NOMO-1 (cell line): ENCODE results near the gene GNPAT.
A peak's percentile ranks its signal among the peaks of the same experiment; 100 is the strongest.
"Not testable (repeated sequence)": the region's sequence is repeated elsewhere in the genome, so short reads cannot be mapped to it uniquely, and the experiment has no call there.

Experiments
- DNase-seq, 2 experiments: peaks; one replicate each; lab custom pipeline; 2025; ENCODE audit not compliant: unreplicated experiment in 2 of 2; lab: John Stamatoyannopoulos, UW

The GNPAT gene

DNA sequence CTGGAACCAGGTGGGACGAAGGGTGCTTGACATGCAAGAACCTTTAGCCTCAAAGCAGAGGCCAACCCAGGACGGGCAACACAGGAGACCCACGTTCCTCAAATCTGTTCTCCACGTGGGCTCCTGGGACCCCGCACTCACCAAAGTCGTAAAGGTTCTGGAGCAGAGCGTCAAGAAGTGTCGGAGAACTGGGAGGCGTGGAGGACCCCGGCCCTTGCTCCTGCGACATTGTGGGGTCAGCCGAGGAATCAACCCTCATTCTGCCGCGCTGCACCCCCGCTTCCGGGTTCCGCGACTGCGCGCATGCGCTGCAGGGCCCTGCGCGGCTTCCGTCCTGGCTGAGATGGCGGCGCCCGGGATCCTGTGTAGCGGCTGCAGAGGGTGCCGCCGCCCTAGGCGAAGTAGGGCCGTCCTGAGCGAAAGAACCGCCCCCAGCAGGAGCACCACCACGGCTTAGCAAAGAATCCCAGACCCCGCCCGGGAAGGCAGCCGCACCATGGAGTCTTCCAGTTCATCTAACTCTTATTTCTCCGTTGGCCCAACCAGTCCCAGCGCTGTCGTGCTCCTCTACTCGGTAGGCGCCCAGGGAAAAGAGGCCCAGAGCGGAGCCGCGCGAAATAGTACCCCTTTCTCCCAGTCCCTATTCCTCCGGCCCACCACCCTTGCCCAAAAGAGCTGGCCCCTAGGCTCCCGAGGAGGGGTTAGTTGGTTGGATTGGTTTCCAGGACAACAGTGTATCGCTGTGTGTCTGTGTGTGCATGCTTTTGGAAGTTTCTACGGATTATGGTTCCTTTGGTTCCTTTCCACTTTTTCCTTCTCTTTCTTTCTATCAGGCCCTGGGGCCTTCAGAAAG is at the start of gene GNPAT:
Gene GNPAT, plus strand, starts transcription at position 330 of the 853 bp plus-strand sequence. Its CDS starts 167 bp downstream, at position 497.
- DNase-seq: peak; percentile 72 to 75

DNA sequence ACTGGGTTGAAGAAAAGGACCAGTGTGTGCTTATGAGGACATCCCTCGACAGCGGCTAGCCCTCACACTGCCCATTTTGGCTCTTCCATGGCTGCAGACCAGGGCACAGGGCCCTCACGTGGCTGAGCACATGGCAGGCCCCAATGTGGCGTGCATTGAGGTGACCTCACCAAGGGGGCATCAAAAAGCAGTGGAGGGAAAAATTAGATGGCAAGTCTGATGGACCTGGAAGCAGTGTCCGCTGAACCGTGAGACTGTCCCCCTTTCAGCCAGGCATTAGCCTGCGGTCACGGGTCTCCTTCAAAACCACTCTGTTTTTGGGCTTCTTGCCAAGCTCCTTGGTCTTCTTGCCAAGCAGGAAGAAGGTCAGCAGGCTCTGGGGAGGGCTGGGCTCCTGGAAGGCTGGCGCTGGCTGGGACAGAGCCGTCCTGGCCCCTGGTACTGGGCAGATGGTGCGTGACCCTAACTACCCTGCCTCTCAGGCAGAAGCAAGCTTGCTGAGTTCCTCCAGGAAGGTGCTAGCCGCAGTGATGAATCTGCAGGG is 48.3 kb upstream of the GNPAT start:
- no peak for DNase-seq

DNA sequence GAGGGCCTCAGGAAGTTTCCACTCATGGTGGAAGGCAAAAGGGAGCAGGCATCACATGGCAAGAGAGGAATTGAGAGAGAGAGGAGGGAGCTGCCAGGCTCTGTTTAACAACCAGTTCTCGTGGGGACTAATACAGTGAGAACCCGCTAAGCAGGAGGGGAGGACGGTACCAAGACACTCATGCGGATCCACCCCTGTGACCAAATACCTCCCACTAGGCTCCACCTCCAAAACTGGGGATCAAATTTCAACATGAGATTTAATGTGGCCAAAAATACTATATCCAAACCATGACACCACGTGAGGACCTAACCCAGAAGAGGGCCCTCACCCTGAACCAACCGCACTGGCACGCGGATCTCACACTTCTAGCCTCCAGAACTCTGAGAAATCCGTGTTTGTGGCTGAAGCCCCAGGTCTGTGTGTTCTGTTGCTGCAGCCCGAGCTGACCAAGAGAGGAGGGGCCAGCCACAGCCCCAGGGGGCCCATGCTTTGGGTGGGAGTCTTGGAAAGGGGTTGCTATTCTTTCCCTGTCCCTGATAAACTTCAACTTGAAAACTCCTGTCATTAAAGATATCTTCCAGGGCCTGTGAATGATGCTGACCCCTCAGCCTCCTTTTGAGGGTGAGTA is 47.2 kb upstream of the GNPAT start:
- DNase-seq: no peak

DNA sequence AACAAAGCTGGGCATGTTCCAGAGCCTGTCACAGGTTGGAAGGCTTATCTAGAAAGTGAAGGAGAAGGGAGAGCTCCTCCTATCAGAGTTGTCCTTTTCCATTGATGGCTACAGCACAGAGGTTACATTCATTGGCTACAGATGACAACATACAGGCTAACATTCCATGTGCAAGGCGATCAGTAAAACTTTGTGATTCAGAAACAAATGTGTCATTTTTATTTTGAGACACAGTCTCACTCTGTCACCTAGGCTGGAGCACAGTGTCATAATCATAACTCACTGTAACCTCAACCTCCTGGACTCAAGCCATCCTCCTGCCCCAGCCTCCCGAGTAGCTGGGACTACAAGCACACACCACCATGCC is 46.6 kb upstream of the GNPAT start:
- no peak for DNase-seq

DNA sequence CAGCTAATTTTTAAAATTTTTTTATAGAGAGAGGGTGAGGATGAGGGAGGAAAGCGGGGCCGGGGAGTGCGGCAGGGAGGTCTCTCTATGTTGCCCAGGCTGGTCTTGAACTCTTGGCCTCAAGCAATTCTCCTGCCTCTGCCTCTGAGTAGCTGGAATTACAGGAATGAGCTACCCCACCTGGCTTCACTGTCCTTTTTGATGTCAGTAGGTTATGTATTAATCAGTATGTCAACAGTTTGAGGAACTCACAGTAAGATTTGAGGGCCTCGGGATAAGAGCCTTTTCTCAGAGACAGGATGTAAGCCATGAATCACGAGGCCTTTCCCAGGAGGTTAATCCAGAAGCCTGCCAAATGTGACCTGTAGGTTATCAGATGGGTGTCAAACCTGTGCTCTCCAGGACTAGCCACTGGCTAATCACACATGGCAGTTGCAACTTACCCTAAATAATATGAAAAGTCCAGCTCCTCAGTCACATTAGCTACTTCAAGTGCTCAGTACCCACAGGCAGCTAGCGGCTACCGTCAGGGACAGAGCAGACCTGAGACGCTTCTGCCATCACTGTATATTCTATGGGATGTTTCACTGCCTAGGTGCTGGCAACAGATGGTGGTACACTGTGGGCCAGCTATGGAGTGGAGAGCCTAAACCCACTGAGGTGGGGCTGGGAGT is 46.0 kb upstream of the GNPAT start:
- DNase-seq: no peak

DNA sequence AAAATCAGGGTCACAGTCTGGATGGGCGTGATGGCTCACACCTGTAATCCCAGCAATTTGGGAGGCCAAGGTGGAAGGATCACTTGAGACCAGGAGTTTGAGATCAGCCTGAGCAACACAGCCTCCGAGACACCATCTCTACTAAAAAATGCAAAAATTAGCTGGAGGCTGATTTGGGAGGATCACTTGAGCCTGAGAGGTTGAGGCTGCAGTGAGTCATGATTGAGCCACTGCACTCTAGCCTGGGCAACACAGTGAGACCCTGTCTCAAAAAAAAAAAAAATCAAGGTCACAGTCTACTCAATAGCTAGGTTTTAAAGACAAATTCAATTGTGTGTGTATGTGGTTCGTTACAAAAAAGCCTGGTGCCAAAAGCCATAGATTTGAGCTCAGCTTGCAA is 44.7 kb upstream of the GNPAT start:
- no peak for DNase-seq

DNA sequence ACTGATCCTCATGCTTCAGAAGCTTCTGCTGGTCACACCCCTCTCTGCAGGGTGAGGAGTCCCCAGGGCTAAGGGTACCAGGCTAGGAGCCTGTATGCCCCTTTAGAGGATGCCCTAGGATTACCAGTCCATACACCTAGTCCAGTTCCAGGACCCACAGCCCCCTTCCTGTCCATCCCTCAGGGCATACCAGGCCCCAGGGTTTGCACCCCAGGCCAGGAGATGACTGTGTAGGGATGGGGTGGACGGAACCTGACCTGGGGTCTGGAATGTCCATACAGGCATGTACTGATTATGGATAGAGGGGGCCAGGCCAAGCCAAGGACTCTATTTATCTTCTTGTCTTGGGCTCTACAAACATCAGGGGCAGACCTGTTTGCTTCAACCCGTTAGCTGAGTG is 44.3 kb upstream of the GNPAT start:
- no peak for DNase-seq

DNA sequence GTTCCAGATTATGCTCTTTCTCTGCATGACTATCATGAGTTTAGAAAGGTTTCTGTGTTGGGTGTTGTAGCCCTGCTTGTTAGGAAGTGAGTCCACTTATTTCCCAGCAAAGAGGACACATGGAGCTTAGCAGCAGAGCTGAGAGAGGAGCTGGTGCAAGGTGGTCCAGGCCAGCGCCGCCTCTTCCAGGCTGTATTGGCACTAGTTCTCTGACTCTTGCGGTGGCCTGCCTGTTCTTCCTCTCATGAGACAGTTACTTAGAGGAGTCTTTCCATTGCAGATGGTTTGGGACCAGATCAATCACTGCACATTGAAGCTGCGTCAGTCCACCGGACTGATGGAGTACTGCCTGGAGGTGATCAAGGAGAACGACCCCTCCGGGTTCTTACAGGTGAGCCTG is 41.1 kb upstream of the GNPAT start:
- no peak for DNase-seq

DNA sequence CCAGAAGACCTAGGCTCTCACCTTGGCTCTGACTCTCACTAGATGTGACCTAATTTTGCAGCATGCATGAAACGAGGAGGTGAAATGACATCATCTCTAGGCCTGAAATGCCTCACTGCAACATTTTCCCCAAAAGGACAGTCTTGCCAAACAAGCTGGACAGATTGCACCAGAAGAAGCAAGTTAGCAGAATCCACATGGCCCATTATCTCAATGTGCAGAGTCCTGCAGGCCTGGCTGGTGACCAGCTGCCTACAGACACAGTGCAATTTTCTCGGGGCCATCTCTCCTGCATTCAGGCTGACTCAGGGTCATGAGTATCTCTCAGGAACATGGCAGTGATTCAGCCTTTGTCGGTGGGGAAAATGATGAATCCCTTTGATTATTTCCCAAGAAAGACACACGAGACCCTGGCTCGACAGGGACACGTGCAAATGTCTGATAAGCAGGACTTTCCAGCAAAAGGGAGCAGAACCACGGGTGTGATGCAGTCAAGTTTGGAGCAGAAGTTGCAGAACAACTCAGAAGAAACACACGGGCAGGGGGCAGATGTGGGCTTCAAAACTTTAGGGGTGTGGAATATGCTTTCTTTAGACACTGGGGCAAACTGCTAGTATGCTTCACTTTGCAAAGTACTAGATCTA is 40.5 kb upstream of the GNPAT start:
- no peak for DNase-seq

DNA sequence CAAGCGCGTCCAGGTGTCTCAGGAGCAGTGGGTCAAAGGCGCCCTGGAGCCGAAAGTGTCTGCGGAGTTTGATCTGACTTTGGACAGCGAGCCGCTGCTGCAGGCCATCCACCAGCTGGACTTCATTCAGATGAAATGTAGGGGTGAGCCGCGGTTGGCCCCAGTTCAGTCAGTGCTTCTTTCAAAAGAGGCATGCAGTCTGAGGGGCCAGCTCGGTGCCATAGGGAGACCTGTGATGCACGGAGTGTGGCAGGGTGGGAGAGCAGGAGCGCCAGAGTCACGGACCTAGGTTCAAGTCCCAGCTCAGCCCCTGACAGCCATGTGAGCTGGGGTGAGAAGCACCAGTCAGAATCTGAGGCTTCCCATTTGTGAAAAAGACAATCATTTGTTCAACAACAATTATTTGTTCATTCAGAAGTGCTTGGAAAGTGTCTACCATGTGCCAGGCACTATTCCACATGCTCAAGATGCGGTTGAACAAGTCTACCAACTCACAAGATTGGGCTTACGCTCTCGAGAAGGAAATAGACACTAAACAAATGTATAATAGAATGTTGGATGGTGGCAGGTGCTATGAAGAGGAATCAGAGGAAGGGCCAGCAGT is 39.5 kb upstream of the GNPAT start:
- DNase-seq: no peak

DNA sequence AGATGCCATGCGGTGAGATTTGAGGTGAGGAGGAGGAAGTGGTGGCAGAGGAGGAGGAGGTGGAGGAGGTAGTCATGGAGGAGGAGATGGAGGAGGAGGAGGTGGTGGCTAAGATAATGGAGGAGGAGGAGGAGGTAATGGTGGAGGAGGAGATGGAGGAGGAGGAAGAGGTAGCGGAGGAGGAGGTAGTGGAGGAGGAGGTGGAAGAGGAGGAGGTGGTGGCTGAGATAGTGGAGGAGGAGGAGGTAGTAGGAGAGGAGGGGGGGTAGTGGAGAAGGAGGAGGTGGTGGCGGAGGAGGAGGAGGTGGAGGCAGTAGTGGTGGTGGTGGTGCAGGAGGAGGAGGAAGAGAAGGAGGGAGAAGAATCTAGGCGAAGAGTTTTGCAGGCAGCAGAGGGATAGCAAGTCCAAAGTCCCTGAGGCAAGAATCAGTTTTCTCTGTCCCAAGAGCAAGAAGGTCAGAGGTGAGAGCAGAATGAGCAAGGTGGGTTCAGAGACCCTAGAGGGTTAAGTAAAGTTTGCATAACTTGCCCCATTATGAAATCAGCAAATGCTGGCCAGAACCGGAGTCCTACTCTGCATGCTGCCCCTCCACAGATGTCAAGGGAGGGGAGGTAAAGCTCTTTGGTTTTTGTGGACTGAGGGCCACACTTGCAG is 38.9 kb upstream of the GNPAT start:
- DNase-seq: no peak

DNA sequence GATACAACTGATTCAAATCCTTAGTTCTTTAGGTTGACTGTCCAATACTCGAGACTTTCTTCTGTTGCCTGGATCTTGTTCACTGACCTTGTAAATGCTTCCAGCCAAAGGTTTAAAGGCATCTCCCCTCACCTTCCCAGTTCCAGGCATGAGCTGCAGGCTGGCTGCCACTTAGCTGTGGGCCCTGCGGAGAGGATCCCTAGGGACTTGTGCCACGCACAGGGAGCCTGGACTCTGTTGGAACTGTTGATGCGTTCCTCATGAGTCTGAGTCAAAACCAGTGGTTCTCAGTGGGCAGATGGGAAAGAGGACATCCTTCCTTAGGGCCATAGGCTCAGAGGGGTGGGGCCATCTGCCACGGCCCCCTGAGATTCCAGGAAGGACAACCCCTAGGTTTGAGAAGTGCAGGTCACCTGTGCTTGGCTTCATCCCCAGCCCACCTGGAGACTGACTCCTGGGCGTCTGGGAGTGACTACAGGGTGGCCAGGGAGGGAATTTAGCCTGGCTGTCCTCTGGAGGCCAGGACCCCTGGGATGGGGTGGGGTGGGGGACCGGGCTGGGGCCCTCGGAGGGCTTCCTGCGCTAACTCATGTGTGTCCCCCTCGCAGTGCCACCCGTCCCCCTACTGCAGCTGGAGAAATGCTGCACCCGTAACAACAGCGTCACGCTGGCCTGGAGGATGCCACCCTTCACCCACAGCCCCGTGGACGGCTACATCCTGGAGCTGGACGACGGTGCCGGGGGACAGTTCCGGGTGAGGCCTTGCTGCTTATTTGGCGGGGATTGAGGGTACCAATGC is 37.6 kb upstream of the GNPAT start:
- no peak for DNase-seq

DNA sequence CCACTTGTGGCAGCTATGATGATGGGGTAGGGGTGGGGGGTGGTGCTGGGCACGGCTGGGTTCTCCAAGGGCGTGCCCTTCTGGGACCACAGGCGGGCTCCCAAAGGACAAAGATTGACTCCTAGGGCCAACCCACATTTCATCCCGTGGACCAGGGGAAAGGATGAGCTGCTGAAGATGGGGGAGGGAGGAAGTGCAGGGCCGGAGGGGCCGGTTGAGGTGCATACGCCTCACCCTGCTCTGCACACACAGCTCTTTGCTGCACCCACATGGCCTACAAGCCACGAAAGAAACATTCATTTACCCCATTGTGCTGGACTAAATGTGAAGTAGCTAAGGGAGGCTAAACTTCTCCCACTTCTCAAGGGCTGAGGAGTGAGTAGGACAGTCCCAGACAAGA is 34.2 kb upstream of the GNPAT start:
- no peak for DNase-seq

DNA sequence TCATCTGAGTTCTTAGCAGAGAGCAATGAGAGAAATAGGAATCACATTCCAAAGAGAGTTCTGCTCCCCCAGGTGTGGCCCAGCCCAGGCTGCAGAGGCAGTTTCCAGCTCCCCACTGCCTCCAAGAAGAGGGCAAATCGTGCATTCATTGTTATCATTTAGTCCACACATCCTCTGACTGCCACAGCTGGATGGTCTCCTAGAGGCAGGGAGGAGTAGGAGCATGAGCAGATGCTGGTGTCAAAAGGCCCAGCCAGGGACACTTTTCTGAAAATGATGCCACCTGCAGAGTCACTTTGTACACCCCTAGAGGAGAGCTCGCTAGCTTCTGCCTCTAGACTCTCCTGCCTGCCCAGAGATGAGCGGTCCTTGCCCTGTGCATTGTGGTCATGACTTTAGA is 33.6 kb upstream of the GNPAT start:
- DNase-seq: no peak

DNA sequence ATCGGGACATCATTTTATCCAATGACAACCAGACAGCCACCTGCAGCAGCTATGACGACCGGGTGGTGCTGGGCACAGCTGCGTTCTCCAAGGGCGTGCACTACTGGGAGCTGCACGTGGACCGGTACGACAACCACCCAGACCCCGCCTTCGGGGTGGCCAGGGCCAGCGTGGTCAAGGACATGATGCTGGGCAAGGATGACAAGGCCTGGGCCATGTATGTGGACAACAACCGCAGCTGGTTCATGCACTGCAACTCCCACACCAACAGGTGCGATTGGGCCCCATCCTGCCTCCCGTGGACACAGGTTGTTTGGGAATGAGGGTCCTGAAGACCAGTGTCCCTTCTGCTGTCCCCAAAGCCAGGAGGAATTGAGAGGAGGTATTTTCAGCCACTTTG is 32.0 kb upstream of the GNPAT start:
- no peak for DNase-seq

DNA sequence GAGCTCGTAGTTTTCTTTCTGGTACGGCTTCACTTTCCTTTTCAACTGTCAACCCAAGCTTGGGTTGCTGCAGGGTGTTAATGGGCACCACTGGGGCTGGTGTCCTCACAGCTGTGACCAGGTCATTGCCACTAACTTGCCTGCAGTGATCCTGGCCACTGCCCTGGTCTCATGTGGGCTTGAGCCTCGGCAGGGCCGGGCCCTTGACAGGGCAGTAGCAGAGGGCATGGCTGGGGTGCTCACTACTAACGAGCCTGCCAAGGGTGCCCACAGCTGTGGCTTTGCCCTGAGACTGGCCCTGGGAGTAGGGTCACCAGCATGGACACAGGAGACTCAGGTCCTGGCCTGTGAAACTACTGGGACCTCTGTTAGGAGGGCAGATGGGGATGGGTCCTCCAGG is 31.5 kb upstream of the GNPAT start:
- DNase-seq: no peak

DNA sequence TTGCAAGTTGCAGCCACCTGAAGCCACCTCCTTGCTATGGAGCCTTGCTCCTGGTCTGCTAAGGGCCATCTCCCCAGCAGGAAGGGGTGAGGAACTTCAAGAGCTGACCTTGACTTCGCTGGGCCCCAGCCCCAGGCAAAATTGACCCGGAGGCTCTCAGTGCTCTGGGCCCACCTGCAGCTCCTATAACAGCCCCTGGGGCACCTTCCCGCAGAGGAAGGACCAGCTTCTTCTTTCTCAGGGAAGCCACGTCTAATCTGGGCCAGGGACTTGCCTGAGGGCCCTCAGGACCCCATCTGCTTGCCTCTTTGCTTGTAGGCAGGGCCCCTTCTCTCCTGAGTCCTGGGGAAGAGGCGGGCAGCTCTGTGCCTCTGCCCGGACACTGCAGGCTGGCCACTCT is 30.9 kb upstream of the GNPAT start:
- DNase-seq: no peak

DNA sequence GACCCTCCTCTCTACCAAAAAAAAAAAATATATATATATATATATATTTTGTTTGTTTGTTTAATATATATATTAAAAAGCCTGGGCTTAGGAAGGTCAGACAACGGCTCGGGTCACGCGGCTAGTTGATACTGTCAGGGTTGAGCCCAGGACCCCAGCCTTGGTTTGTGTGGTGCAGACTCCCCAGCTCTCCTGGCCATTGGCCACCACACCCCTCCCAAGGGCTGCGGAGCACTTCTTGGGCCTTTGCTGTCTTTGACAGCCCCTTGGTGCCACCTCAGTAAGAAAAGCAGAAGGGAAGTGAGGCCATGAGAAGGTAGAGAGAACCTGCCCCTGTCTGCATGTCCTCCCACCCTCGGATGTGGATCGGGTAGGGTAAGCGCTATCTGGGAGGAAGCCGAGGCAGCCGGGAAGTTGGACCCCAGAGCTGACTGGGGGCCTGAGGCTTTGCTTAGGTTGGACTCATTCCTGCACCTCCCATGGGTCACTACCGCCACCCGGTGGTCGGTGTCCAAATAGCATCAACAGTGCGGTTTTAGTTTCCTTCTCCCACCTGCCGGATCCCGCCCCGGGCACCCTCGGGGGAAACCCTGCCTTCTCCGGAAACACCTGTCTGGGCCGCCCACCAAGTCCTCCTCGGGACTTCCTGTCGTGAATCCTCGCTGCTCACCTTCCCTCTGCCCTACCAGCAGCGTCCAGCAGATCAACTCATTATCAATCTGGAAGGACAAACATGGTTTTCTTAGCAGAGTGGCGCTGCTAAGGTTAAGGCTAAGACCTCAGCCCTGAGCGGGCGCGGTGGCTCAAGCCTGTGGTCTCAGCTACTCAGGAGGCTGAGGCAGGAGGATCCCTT is 29.8 kb upstream of the GNPAT start:
- DNase-seq: peak; percentile 48 to 49

DNA sequence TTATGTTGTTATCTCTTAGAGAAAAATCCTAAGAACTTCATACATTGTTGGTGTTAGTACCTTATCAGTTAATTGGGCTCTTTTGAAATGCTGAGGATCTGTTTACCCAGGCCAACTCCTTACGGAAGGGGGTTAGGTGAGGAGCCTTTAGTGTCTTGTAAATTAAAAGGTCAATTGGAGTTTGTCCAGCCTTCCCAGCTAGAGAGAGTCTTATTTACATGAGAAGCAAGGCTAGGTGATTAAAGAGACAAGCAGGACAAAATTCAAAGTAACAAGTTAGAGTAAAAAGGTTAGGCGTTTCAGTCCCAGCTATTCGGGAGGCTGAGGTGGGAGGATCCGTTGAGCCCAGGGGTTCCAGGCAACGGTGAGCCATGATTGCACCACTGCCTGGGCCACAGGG is 28.7 kb upstream of the GNPAT start:
- not testable (repeated sequence) for DNase-seq
